MM.1S (cell line): ENCODE data around the gene RC3H2.

Experiments
- DNase-seq: peaks from one replicate; pipeline ENCODE4 v3.0.0-alpha.2; 2015
- H2AFZ ChIP-seq: fragments of 300-600 bp; sonication (generic); 2 replicates; pipeline ENCODE4 v1.6.0; 2016; ENCODE audit warnings: antibody characterized with exemption, low read length
- H3F3A ChIP-seq: fragments of 300-600 bp; sonication (generic); 2 replicates; pipeline ENCODE4 v1.6.1; 2016; ENCODE audit warnings: mild to moderate bottlenecking, antibody characterized with exemption, low read length, moderate library complexity, mixed read lengths; ENCODE audit not compliant: insufficient read depth
- H3K27ac ChIP-seq: fragments of 300-600 bp; sonication (generic); 2 replicates; pipeline ENCODE4 v1.5.1; 2016; ENCODE audit warnings: mild to moderate bottlenecking, low read length
- H3K27me3 ChIP-seq: fragments of 300-600 bp; sonication (generic); replicated peaks from 2 replicates; pipeline ENCODE4 v1.6.0; 2016; ENCODE audit warnings: low read length; ENCODE audit not compliant: insufficient read depth
- H3K36me3 ChIP-seq: fragments of 300-600 bp; sonication (generic); replicated peaks from 2 replicates; pipeline ENCODE4 v1.6.1; 2016; ENCODE audit warnings: mild to moderate bottlenecking, low read length, mixed read lengths; ENCODE audit not compliant: insufficient read depth
- H3K4me1 ChIP-seq: fragments of 300-600 bp; sonication (generic); 2 replicates; pipeline ENCODE4 v1.6.1; 2016; ENCODE audit warnings: low read length, mixed read lengths
- H3K4me2 ChIP-seq: fragments of 300-600 bp; sonication (generic); 2 replicates; pipeline ENCODE4 v1.6.0; 2016; ENCODE audit warnings: low read depth, low read length
- H3K4me3 ChIP-seq: fragments of 300-600 bp; sonication (generic); 2 replicates; pipeline ENCODE4 v1.5.1; 2016; ENCODE audit warnings: low read length, mixed read lengths
- H3K79me2 ChIP-seq: fragments of 300-600 bp; sonication (generic); 2 replicates; pipeline ENCODE4 v1.6.1; 2016; ENCODE audit warnings: mixed run types, low read length, mixed read lengths
- H3K9ac ChIP-seq: fragments of 300-600 bp; sonication (generic); 2 replicates; pipeline ENCODE4 v1.6.1; 2016; ENCODE audit warnings: low read length, mixed read lengths
- H3K9me2 ChIP-seq: fragments of 300-600 bp; sonication (generic); replicated peaks from 2 replicates; pipeline ENCODE4 v1.6.1; 2016; ENCODE audit warnings: mild to moderate bottlenecking, low read length, mixed read lengths; ENCODE audit not compliant: insufficient read depth
- H3K9me3 ChIP-seq: fragments of 300-600 bp; sonication (generic); replicated peaks from 2 replicates; pipeline ENCODE4 v1.6.1; 2016; ENCODE audit warnings: mild to moderate bottlenecking, low read length, mixed read lengths; ENCODE audit not compliant: insufficient read depth
- H4K20me1 ChIP-seq: fragments of 300-600 bp; sonication (generic); 2 replicates; pipeline ENCODE4 v1.6.1; 2016; ENCODE audit warnings: mild to moderate bottlenecking, low read length, moderate library complexity, mixed read lengths; ENCODE audit not compliant: insufficient read depth
- EZH2 ChIP-seq: fragments of 300-600 bp; sonication (generic); optimal IDR thresholded peaks from 2 replicates; pipeline ENCODE3; 2017; ENCODE audit warnings: low read depth, mild to moderate bottlenecking, antibody characterized with exemption, low read length, mixed read lengths
- EZH2phosphoT487 ChIP-seq: fragments of 300-600 bp; sonication (generic); IDR thresholded peaks from 2 replicates; pipeline ENCODE4 v1.6.1; 2018; ENCODE audit warnings: antibody characterized with exemption, low read length
- TF ChIP-seq, protein P1 (sequence below): fragments of 300-600 bp; sonication (generic); IDR thresholded peaks from 2 replicates; pipeline ENCODE4 v1.5.1; 2016; ENCODE audit warnings: antibody characterized with exemption, low read length, mixed read lengths

Gene RC3H2

DNA sequence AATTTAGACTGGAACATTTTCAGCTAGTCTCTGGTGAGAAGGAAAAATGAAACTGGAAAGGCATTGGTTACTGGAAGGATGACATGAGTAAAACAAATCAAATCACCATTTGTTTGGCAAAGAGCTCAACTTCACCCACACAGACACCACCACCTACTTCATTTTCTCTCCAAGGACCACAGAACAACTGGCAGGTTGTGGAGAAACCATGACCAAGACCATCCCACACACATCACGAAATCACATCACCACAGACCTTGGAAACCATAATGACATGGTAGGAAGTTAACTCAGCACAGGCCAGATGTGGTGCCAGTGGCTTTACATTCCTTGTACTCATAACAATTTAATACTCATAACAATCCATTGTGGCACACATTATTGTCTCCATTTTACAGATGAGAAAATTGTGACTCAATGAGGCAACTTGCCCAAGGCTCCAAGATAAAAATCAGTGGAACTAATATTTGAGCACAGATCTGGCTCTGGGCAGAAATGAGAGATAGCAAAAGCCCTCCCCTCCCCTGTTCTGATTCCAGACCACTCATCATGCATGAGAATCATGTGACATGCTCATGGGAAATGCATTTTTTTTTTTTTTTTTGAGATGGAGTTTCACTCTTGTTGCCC lies 97.8 kb downstream of the RC3H2 start:
- Histone ChIP-seq H3K9ac (no peak overlapping the region), H3K79me2 (no peaks in the 10 kb centered on the region), H3F3A (no peaks in the 10 kb centered on the region), H3K36me3 (no peaks in the 10 kb centered on the region), H3K4me3 (no peak overlapping the region), H2AFZ (no peak overlapping the region), H3K9me2 (no peaks in the 10 kb centered on the region), H3K27ac (no peak overlapping the region), H3K27me3 (no peaks in the 10 kb centered on the region), H3K4me1 (no peaks in the 10 kb centered on the region), H4K20me1 (no peaks in the 10 kb centered on the region), H3K9me3 (no peaks in the 10 kb centered on the region), H3K4me2 (no peak overlapping the region)
- DNase-seq: no peak
- TF ChIP-seq EZH2 (no peak), EZH2phosphoT487 (no peak)
- TF ChIP-seq, protein P1, sequence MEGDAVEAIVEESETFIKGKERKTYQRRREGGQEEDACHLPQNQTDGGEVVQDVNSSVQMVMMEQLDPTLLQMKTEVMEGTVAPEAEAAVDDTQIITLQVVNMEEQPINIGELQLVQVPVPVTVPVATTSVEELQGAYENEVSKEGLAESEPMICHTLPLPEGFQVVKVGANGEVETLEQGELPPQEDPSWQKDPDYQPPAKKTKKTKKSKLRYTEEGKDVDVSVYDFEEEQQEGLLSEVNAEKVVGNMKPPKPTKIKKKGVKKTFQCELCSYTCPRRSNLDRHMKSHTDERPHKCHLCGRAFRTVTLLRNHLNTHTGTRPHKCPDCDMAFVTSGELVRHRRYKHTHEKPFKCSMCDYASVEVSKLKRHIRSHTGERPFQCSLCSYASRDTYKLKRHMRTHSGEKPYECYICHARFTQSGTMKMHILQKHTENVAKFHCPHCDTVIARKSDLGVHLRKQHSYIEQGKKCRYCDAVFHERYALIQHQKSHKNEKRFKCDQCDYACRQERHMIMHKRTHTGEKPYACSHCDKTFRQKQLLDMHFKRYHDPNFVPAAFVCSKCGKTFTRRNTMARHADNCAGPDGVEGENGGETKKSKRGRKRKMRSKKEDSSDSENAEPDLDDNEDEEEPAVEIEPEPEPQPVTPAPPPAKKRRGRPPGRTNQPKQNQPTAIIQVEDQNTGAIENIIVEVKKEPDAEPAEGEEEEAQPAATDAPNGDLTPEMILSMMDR: no peak

DNA sequence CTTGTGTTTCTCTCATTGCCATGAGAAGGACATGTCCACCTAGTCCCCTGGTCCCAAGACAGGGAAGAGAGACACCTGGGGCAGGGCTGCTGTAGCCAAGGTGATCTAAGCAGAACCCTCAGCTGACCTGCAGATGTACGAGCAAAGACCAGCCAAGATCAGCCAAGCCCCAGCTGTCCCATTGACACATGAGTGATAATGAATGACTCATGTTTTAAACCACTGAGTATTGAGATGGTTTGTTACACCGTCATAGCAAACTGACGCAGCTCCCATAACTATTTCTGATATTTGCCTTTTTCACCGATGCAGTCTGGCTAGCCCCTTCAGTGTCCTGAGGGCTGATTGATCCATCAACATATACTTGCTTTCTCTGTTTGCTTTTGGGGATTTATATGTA lies 98.5 kb downstream of the RC3H2 start:
- no peak for DNase-seq
- no peaks in the 10 kb centered on the region for H3K4me1 ChIP-seq
- no peak overlapping the region for H2AFZ ChIP-seq
- no peaks in the 10 kb centered on the region for H3K9me2 ChIP-seq
- no peak overlapping the region for H3K4me2 ChIP-seq
- H3K9ac ChIP-seq: no peak overlapping the region
- TF ChIP-seq, protein P1: no peak
- no peak for TF ChIP-seq EZH2phosphoT487
- TF ChIP-seq EZH2: no peak
- H3K27ac ChIP-seq: no peak overlapping the region
- no peaks in the 10 kb centered on the region for H3K9me3 ChIP-seq
- H4K20me1 ChIP-seq: no peaks in the 10 kb centered on the region
- no peaks in the 10 kb centered on the region for H3K79me2 ChIP-seq
- H3K4me3 ChIP-seq: no peak overlapping the region
- no peaks in the 10 kb centered on the region for H3K27me3 ChIP-seq
- no peaks in the 10 kb centered on the region for H3F3A ChIP-seq
- no peaks in the 10 kb centered on the region for H3K36me3 ChIP-seq

DNA sequence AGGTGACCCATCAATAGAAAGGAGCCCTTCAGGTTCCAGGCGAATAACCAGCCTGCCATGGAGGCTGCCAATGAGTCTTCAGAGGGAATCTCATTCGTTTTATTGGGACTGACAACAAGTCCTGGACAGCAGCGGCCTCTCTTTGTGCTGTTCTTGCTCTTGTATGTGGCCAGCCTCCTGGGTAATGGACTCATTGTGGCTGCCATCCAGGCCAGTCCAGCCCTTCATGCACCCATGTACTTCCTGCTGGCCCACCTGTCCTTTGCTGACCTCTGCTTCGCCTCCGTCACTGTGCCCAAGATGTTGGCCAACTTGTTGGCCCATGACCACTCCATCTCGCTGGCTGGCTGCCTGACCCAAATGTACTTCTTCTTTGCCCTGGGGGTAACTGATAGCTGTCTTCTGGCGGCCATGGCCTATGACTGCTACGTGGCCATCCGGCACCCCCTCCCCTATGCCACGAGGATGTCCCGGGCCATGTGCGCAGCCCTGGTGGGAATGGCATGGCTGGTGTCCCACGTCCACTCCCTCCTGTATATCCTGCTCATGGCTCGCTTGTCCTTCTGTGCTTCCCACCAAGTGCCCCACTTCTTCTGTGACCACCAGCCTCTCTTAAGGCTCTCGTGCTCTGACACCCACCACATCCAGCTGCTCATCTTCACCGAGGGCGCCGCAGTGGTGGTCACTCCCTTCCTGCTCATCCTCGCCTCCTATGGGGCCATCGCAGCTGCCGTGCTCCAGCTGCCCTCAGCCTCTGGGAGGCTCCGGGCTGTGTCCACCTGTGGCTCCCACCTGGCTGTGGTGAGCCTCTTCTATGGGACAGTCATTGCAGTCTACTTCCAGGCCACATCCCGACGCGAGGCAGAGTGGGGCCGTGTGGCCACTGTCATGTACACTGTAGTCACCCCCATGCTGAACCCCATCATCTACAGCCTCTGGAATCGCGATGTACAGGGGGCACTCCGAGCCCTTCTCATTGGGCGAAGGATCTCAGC lies 104.8 kb downstream of the RC3H2 start, which contains the start of gene OR1K1:
Gene OR1K1, plus strand, starts transcription at position 58 of the 995 bp plus-strand sequence. Its CDS starts 0 bp downstream, at position 58.
- no peak for DNase-seq
- Histone ChIP-seq H2AFZ (no peak within 1 kb of the TSS), H3K4me2 (no peak within 1 kb of the TSS), H3K79me2 (no peaks in the 10 kb centered on the region), H3F3A (no peaks in the 10 kb centered on the region), H3K4me3 (no peak within 1 kb of the TSS), H4K20me1 (no peaks in the 10 kb centered on the region), H3K36me3 (no peaks in the 10 kb centered on the region), H3K27me3 (no peaks in the 10 kb centered on the region), H3K27ac (no peak within 1 kb of the TSS), H3K4me1 (no peaks in the 10 kb centered on the region), H3K9me2 (no peaks in the 10 kb centered on the region), H3K9ac (no peak within 1 kb of the TSS), H3K9me3 (no peaks in the 10 kb centered on the region)
- TF ChIP-seq, protein P1: no peak
- TF ChIP-seq EZH2 (no peak), EZH2phosphoT487 (no peak)
